Mesenteric fat pad (tissue), 1 donor: ENCODE data around the gene C13orf46. TPM values are rescaled to one million over a fixed set of nuclear protein-coding genes. Genes with fewer than 3 reads are reported as not detected.

Experiments used
- DNase-seq: peaks from one replicate; pipeline ENCODE4 v3.0.0-alpha.2; 2020; ENCODE audit warnings: low spot score
- total RNA-seq: library from RNA; stranded (reverse); fragmentation: NEBNext Ultra II Directional; extraction: Animal tissue kit (Norgen Biotek cat#: 25700); gene quantifications from one replicate; pipeline ENCODE4 v1.2.1, GENCODE V29; 2021
- donor health status: DM: yes; HTN: yes; CAD: no.

Gene C13orf46
- total RNA-seq, 1 donor from 2014 or later = 2.5 TPM

GRCh38 chr13:113972451-113973217 lies 1.2 kb downstream of the C13orf46 start:
- no peak for DNase-seq

- no peak for DNase-seq
Measured at GRCh38 chr13:113971471-113972231, 2.2 kb downstream of the C13orf46 start.

- no peak for DNase-seq
Measured at GRCh38 chr13:113970810-113971470, 2.9 kb downstream of the C13orf46 start.

GRCh38 chr13:113969973-113970611 lies 3.8 kb downstream of the C13orf46 start:
- DNase-seq = no peak

- no peak for DNase-seq
Measured at GRCh38 chr13:113969311-113969972, 4.4 kb downstream of the C13orf46 start.

GRCh38 chr13:113968463-113969310 lies 5.2 kb downstream of the C13orf46 start:
- DNase-seq = no peak

- DNase-seq = no peak
Measured at GRCh38 chr13:113967729-113968462, 6.0 kb downstream of the C13orf46 start.

- DNase-seq = no peak
Measured at GRCh38 chr13:113967206-113967720, 6.6 kb downstream of the C13orf46 start.

- DNase-seq = no peak
Measured at GRCh38 chr13:113965968-113966884, 7.7 kb downstream of the C13orf46 start.

- no peak for DNase-seq
Measured at GRCh38 chr13:113965383-113965874, 8.4 kb downstream of the C13orf46 start.

- DNase-seq = no peak
Measured at GRCh38 chr13:113964251-113964995, 9.5 kb downstream of the C13orf46 start.

GRCh38 chr13:113963376-113963775 lies 10.5 kb downstream of the C13orf46 start:
- DNase-seq = no peak

GRCh38 chr13:113962975-113963374 lies 10.9 kb downstream of the C13orf46 start:
- DNase-seq = no peak

GRCh38 chr13:113962386-113962785 lies 11.5 kb downstream of the C13orf46 start:
- no peak for DNase-seq

GRCh38 chr13:113960276-113960948 lies 13.5 kb downstream of the C13orf46 start:
- no peak for DNase-seq

GRCh38 chr13:113959198-113959597 lies 14.7 kb downstream of the C13orf46 start:
- DNase-seq = no peak
